ENCODE measurements around the gene SPAG7. TPM values are rescaled to one million over a fixed set of nuclear protein-coding genes. Genes with fewer than 3 reads are reported as not detected.

The SPAG7 gene, protein sequence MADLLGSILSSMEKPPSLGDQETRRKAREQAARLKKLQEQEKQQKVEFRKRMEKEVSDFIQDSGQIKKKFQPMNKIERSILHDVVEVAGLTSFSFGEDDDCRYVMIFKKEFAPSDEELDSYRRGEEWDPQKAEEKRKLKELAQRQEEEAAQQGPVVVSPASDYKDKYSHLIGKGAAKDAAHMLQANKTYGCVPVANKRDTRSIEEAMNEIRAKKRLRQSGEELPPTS
- 100 to 1,000 TPM in 1 of 4 donors, 10 to 100 TPM in 3; 78.6 to 114 (median 91.0) TPM for total RNA-seq

GRCh38 chr17:4967539-4968485, at the start of gene SPAG7:
Gene SPAG7, minus strand, starts transcription at chr17:4967817. Its CDS starts 13 bp downstream, at chr17:4967804.
- DNase-seq (peak; percentile 90 to 93), ATAC-seq (peak; percentile 74 to 78)
- Histone ChIP-seq H3K9me3 (no peaks in the 10 kb centered on the region), H3K27ac (peak within 1 kb of the TSS; percentile 88 to 95 (median 94)), H3K27me3 (no peaks in the 10 kb centered on the region), H3K4me3 (peak within 1 kb of the TSS; percentile 70 to 87 (median 75)), H3K36me3 (peaks cover 0 to 30% of the 10 kb centered on the region in 2 donors), H3K4me1 (peaks cover 36 to 42% of the 10 kb centered on the region in 2 donors)
- in situ Hi-C loops (cut with MboI; ENCODE audit: low sequenced_read_pairs in 4 of 4) (no loop called here), intact Hi-C loops (cut with DNase I; ENCODE audit: low total_unique reads) (loop anchor here (1.0 to 2.0 kb wide), 3 partner anchors 19 to 27 kb away; partner anchors contain the start of genes CAMTA2, RNF167 and SLC25A11)
- TF ChIP-seq, protein P1, sequence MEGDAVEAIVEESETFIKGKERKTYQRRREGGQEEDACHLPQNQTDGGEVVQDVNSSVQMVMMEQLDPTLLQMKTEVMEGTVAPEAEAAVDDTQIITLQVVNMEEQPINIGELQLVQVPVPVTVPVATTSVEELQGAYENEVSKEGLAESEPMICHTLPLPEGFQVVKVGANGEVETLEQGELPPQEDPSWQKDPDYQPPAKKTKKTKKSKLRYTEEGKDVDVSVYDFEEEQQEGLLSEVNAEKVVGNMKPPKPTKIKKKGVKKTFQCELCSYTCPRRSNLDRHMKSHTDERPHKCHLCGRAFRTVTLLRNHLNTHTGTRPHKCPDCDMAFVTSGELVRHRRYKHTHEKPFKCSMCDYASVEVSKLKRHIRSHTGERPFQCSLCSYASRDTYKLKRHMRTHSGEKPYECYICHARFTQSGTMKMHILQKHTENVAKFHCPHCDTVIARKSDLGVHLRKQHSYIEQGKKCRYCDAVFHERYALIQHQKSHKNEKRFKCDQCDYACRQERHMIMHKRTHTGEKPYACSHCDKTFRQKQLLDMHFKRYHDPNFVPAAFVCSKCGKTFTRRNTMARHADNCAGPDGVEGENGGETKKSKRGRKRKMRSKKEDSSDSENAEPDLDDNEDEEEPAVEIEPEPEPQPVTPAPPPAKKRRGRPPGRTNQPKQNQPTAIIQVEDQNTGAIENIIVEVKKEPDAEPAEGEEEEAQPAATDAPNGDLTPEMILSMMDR (IDR thresholded peaks at IDR 0.05 in 4 of 5, conservative IDR thresholded peaks at IDR 0.05 in 1 of 5): no peak
- TF ChIP-seq POLR2A (IDR thresholded peaks at IDR 0.05): peak; percentile 59 to 70

- ATAC-seq: no peak
- intact Hi-C loops (cut with DNase I; ENCODE audit: low total_unique reads) (no loop called here), in situ Hi-C loops (cut with MboI; ENCODE audit: low sequenced_read_pairs in 4 of 4) (no loop called here)
- Histone ChIP-seq H3K4me1 (no peaks in the 10 kb centered on the region), H3K27ac (no peak overlapping the region), H3K27me3 (no peaks in the 10 kb centered on the region), H3K36me3 (peaks cover 2 to 93% of the 10 kb centered on the region in 2 donors), H3K4me3 (no peak overlapping the region), H3K9me3 (no peaks in the 10 kb centered on the region)
- DNase-seq: no peak
- TF ChIP-seq, protein P1 (IDR thresholded peaks at IDR 0.05 in 4 of 5, conservative IDR thresholded peaks at IDR 0.05 in 1 of 5): no peak
- no peak for TF ChIP-seq POLR2A (IDR thresholded peaks at IDR 0.05)
Measured at GRCh38 chr17:5014357-5014756, 46.7 kb upstream of the SPAG7 start.

- in situ Hi-C loops (cut with MboI; ENCODE audit: low sequenced_read_pairs in 4 of 4): no loop called here
- peak overlapping the region in 1 of 4 donors; percentile 29 for H3K27ac ChIP-seq
- peaks cover 8 to 96% of the 10 kb centered on the region in 2 donors for H3K36me3 ChIP-seq
- H3K4me3 ChIP-seq: no peak overlapping the region
- ATAC-seq (no peak), DNase-seq (no peak)
- H3K4me1 ChIP-seq: no peaks in the 10 kb centered on the region
- TF ChIP-seq, protein P1 (IDR thresholded peaks at IDR 0.05 in 4 of 5, conservative IDR thresholded peaks at IDR 0.05 in 1 of 5): no peak
- TF ChIP-seq POLR2A (IDR thresholded peaks at IDR 0.05): no peak
- intact Hi-C loops (cut with DNase I; ENCODE audit: low total_unique reads): no loop called here
- no peaks in the 10 kb centered on the region for H3K9me3 ChIP-seq
- no peaks in the 10 kb centered on the region for H3K27me3 ChIP-seq
Measured at GRCh38 chr17:5011928-5012327, 44.3 kb upstream of the SPAG7 start.

DNA sequence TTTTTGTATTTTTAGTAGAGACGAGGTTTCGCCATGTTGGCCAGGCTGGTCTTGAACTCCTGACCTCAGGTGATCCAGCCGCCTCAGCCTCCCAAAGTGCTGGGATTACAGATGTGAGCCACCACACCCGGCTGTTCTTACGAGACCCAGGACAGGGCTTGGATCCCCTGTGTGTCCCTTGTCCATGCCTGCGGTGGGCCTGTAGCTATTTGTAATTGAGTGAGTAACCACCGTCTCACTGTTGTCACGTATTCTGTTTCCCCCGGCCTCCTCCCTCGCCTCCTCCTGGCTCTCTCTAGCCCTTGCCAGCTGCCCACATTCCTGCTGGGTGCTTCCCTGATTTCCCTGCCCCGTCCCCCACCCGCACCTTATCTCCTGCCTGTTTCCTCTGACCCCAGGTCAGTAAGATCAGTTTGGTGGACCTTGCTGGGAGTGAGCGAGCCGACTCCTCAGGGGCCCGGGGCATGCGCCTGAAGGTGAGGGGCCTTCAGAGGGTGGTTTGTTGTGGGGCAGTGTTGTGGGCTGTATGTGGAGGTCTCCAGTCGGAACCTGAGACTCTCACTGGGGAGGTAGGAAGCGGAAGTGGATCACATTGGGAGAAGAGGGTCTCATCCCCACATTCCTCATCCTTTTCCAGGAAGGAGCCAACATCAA, 35.7 kb upstream of the SPAG7 start:
- Histone ChIP-seq H3K27ac (peak overlapping the region; percentile 98 to 99 (median 99)), H3K4me3 (peak overlapping the region in 1 of 4 donors; percentile 16), H3K27me3 (no peaks in the 10 kb centered on the region), H3K36me3 (peaks cover 12 to 73% of the 10 kb centered on the region in 2 donors), H3K9me3 (no peaks in the 10 kb centered on the region), H3K4me1 (peaks cover 36 to 44% of the 10 kb centered on the region in 2 donors)
- no peak for TF ChIP-seq POLR2A (IDR thresholded peaks at IDR 0.05)
- TF ChIP-seq, protein P1 (IDR thresholded peaks at IDR 0.05 in 4 of 5, conservative IDR thresholded peaks at IDR 0.05 in 1 of 5): no peak
- peak; percentile 67 to 68 for ATAC-seq
- in situ Hi-C loops (cut with MboI; ENCODE audit: low sequenced_read_pairs in 4 of 4) (no loop called here), intact Hi-C loops (cut with DNase I; ENCODE audit: low total_unique reads) (loop anchor here (2.0 to 5.0 kb wide), 2 partner anchors 23 to 119 kb away; no protein-coding TSS in a partner anchor)
- peak; percentile 91 to 97 for DNase-seq

Data from gastrocnemius medialis (tissue), 4 donors.